Measurements from ENCODE around the gene SIN3A. TPM values are rescaled to one million over a fixed set of nuclear protein-coding genes. Genes with fewer than 3 reads are reported as not detected.
"Not testable (repeated sequence)": the region's sequence is repeated elsewhere in the genome, so short reads cannot be mapped to it uniquely, and the experiment has no call there.

Gene SIN3A
- total RNA-seq, 1 experiment from 2014 or later, result 24.9 TPM

GRCh38 chr15:75446151-75446550, 5.3 kb downstream of the SIN3A start:
- Histone ChIP-seq H3K36me3 (ENCODE audit: low read depth, low read length) (peaks cover 13% of the 10 kb centered on the region; the same call in 1 of the 2 replicates), H3K4me2 (ENCODE audit: low read length) (no peak overlapping the region), H4K20me1 (ENCODE audit: low read length) (peaks cover 34% of the 10 kb centered on the region), H3K9me3 (ENCODE audit: low read length) (no peaks in the 10 kb centered on the region), H3K9me2 (replicated peaks; ENCODE audit: low read length) (no peaks in the 10 kb centered on the region), H3K27me3 (ENCODE audit: low read length) (no peaks in the 10 kb centered on the region), H3F3A (ENCODE audit: low read length, unreplicated experiment) (no peaks in the 10 kb centered on the region), H3K9ac (ENCODE audit: low read length) (no peak overlapping the region), H3K4me3 (ENCODE audit: low read length) (no peak overlapping the region), H3K4me1 (ENCODE audit: insufficient read depth, low read length) (peaks cover 23% of the 10 kb centered on the region), H2AFZ (ENCODE audit: low read length) (no peak overlapping the region), H3K27ac (ENCODE audit: low read length) (no peak overlapping the region), H3K79me2 (ENCODE audit: low read length) (peaks cover 93% of the 10 kb centered on the region)
- intact Hi-C loops (cut with micrococcal nuclease), result no loop called here
- no peak for DNase-seq
- ChIA-PET POLR2A (ENCODE audit: unreplicated experiment) (interaction anchor here (0.6 kb wide), 1 partner anchor 338 kb away, joined by 3 read pairs; no protein-coding TSS in a partner anchor), CTCF (no interaction called here)
- ATAC-seq, result no peak
- BruUV-seq (replicated peaks), result no TSS peak
- TF ChIP-seq EZH2phosphoT487 (IDR thresholded peaks at IDR 0.05; ENCODE audit: borderline replicate concordance, low read length), result no peak
- TF ChIP-seq CTCF (conservative IDR thresholded peaks at IDR 0.05; ENCODE audit: low read depth, low read length), result no peak
- TF ChIP-seq EZH2 (IDR thresholded peaks at IDR 0.05; ENCODE audit: low read length, unreplicated experiment), result no peak

GRCh38 chr15:75445324-75445723, 6.2 kb downstream of the SIN3A start:
- H2AFZ ChIP-seq (ENCODE audit: low read length); H3K9me3 ChIP-seq (ENCODE audit: low read length); H3K4me2 ChIP-seq (ENCODE audit: low read length); intact Hi-C loops (cut with micrococcal nuclease); BruUV-seq (replicated peaks); H3K27me3 ChIP-seq (ENCODE audit: low read length); H3K4me3 ChIP-seq (ENCODE audit: low read length); DNase-seq; H3K27ac ChIP-seq (ENCODE audit: low read length); H3K9ac ChIP-seq (ENCODE audit: low read length); H3K9me2 ChIP-seq (replicated peaks; ENCODE audit: low read length); CTCF ChIA-PET; POLR2A ChIA-PET (ENCODE audit: unreplicated experiment); ATAC-seq; H3F3A ChIP-seq (ENCODE audit: low read length, unreplicated experiment): not testable (repeated sequence)
- peaks cover 34% of the 10 kb centered on the region for H4K20me1 ChIP-seq (ENCODE audit: low read length)
- H3K79me2 ChIP-seq (ENCODE audit: low read length), result peaks cover 97% of the 10 kb centered on the region
- H3K36me3 ChIP-seq (ENCODE audit: low read depth, low read length), result peaks cover 13% of the 10 kb centered on the region; the same call in 1 of the 2 replicates
- H3K4me1 ChIP-seq (ENCODE audit: insufficient read depth, low read length), result peaks cover 23% of the 10 kb centered on the region

GRCh38 chr15:75443972-75444453, 7.5 kb downstream of the SIN3A start:
- H3K27me3 ChIP-seq (ENCODE audit: low read length); H3K27ac ChIP-seq (ENCODE audit: low read length); CTCF ChIA-PET; H3K9ac ChIP-seq (ENCODE audit: low read length); H2AFZ ChIP-seq (ENCODE audit: low read length); H3K9me2 ChIP-seq (replicated peaks; ENCODE audit: low read length); ATAC-seq; intact Hi-C loops (cut with micrococcal nuclease); H3K4me3 ChIP-seq (ENCODE audit: low read length); H3F3A ChIP-seq (ENCODE audit: low read length, unreplicated experiment); POLR2A ChIA-PET (ENCODE audit: unreplicated experiment); H3K9me3 ChIP-seq (ENCODE audit: low read length): not testable (repeated sequence)
- Histone ChIP-seq H4K20me1 (ENCODE audit: low read length) (peaks cover 23% of the 10 kb centered on the region), H3K36me3 (ENCODE audit: low read depth, low read length) (peaks cover 13% of the 10 kb centered on the region; the same call in 1 of the 2 replicates), H3K4me2 (ENCODE audit: low read length) (peak overlapping the region; percentile 59), H3K4me1 (ENCODE audit: insufficient read depth, low read length) (peaks cover 13% of the 10 kb centered on the region), H3K79me2 (ENCODE audit: low read length) (peaks cover 95% of the 10 kb centered on the region)
- peak; percentile 41 for DNase-seq
- BruUV-seq (replicated peaks), result TSS peak; percentile 66

- H3K36me3 ChIP-seq (ENCODE audit: low read depth, low read length), result peaks cover 11% of the 10 kb centered on the region
- no peaks in the 10 kb centered on the region for H3K9me3 ChIP-seq (ENCODE audit: low read length)
- BruUV-seq (replicated peaks), result no TSS peak
- H3K4me1 ChIP-seq (ENCODE audit: insufficient read depth, low read length), result no peaks in the 10 kb centered on the region
- 0 out of 2 replicates have a peak, but pooled peaks cover 4% of the 10 kb centered on the region for H4K20me1 ChIP-seq (ENCODE audit: low read length)
- no peak overlapping the region for H3K4me3 ChIP-seq (ENCODE audit: low read length)
- no peak for DNase-seq
- H3K9ac ChIP-seq (ENCODE audit: low read length), result no peak overlapping the region
- H3K4me2 ChIP-seq (ENCODE audit: low read length), result no peak overlapping the region
- ChIA-PET CTCF (no interaction called here), POLR2A (ENCODE audit: unreplicated experiment) (no interaction called here)
- no peak overlapping the region for H2AFZ ChIP-seq (ENCODE audit: low read length)
- no peak for ATAC-seq
- TF ChIP-seq EZH2 (IDR thresholded peaks at IDR 0.05; ENCODE audit: low read length, unreplicated experiment) (no peak), EZH2phosphoT487 (IDR thresholded peaks at IDR 0.05; ENCODE audit: borderline replicate concordance, low read length) (no peak), CTCF (conservative IDR thresholded peaks at IDR 0.05; ENCODE audit: low read depth, low read length) (no peak)
- no peaks in the 10 kb centered on the region for H3K9me2 ChIP-seq (replicated peaks; ENCODE audit: low read length)
- peaks cover 95% of the 10 kb centered on the region for H3K79me2 ChIP-seq (ENCODE audit: low read length)
- H3K27ac ChIP-seq (ENCODE audit: low read length), result no peak overlapping the region
- H3K27me3 ChIP-seq (ENCODE audit: low read length), result no peaks in the 10 kb centered on the region
- H3F3A ChIP-seq (ENCODE audit: low read length, unreplicated experiment), result no peaks in the 10 kb centered on the region
- intact Hi-C loops (cut with micrococcal nuclease), result no loop called here
These were observed 13.8 kb downstream of the SIN3A start for GRCh38 chr15:75437721-75438120.

Data from PC-3 (cell line).